Thyroid gland (tissue), 4 donors: ENCODE measurements around the gene SGTB.
A peak's percentile ranks its signal among the peaks of the same experiment; 100 is the strongest.

Experiments
- POLR2A ChIP-seq, 2 donors: fragments of 450-650 bp; IDR thresholded peaks; one replicate each; pipeline ENCODE4 v1.6.1; 2017; ENCODE audit warnings: antibody characterized with exemption in 2 of 2, mild to moderate bottlenecking in 2 of 2, moderate library complexity in 1 of 2
- TF ChIP-seq, protein P1 (sequence below), 6 experiments: fragments of 200-600 bp in 3 of 6; fragments of 450-650 bp in 3 of 6; sonication (generic) in 3 of 6; IDR thresholded peaks; one replicate each; pipeline ENCODE4 v1.5.1; 2016 to 2019; ENCODE audit warnings: antibody characterized with exemption in 6 of 6, mild to moderate bottlenecking in 2 of 6, inconsistent platforms in 1 of 6, moderate library complexity in 1 of 6

DNA sequence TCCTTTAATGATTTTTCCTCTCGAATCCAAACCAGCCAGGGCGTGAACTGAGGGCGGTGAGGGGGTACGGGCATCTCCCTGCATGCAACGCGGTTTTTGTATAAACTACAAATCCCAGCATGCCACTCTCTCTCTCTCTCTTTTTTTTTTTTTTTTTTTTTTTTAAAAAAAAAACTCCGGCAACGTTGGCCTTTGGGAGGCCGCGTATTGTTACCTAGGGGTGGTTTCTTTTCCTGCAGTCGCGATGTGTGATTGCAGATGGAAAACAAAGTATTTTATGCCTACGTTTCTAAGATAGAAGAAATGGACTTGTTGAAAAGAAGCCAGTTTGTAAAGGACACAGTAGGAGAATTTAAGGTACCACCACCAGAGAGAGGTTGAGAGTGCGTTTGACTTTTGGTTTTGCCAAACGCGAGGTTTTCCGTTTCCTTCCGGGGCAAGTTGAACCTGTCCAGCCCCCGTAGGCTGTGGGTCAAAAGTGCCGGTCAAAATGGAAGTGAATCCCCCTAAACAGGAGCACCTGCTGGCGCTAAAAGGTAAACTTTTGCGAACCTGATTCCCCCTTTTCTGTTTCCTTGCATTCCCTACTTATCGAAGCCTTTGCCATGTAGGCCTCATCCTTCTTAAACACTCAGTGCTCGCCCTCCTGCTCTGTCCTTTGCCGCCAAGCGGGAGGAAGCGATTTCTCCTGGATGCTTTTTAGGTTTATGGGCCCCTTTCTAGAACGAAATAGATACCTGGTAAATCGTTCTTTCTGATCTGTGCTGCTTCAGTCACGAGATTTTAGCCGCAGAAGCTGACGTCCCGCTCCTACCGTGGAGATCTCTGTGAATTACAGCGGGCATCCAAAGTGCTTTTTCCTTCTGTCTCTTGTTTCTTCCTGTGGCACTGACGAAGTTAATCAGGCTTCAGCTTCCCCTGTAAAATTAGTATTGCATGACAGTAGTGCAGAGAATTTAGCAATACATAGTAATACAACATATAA is 97.0 kb downstream of the SGTB start, which contains the start of the genes SHLD3 and TRAPPC13:
- TF ChIP-seq POLR2A (IDR thresholded peaks at IDR 0.05): no peak
- TF ChIP-seq, protein P1, sequence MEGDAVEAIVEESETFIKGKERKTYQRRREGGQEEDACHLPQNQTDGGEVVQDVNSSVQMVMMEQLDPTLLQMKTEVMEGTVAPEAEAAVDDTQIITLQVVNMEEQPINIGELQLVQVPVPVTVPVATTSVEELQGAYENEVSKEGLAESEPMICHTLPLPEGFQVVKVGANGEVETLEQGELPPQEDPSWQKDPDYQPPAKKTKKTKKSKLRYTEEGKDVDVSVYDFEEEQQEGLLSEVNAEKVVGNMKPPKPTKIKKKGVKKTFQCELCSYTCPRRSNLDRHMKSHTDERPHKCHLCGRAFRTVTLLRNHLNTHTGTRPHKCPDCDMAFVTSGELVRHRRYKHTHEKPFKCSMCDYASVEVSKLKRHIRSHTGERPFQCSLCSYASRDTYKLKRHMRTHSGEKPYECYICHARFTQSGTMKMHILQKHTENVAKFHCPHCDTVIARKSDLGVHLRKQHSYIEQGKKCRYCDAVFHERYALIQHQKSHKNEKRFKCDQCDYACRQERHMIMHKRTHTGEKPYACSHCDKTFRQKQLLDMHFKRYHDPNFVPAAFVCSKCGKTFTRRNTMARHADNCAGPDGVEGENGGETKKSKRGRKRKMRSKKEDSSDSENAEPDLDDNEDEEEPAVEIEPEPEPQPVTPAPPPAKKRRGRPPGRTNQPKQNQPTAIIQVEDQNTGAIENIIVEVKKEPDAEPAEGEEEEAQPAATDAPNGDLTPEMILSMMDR (IDR thresholded peaks at IDR 0.05): peak in 2 of 6 experiments; percentile 29 to 30
